CD4-positive, alpha-beta T cell treated with Interleukin-21 for 1 hour (primary cell): ENCODE results near the gene HOXD4.

Experiments used
- DNase-seq: peaks from one replicate; pipeline ENCODE4 v3.0.0-alpha.2; 2020

The HOXD4 gene

DNA sequence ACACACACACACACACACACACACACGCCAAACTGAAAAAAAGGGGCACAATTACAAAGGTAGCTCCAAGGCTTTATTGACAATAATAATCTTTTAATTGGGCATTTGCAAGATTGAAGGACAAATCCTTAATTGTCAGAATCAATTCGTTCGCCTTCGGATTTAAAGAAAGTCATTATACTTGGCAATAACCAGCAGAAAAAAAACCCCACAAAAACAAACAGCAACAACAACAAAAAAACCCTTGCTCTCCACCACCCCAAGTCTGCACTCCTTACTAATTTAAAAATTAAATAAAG lies 23.6 kb upstream of the HOXD4 start:
- DNase-seq, result no peak

DNA sequence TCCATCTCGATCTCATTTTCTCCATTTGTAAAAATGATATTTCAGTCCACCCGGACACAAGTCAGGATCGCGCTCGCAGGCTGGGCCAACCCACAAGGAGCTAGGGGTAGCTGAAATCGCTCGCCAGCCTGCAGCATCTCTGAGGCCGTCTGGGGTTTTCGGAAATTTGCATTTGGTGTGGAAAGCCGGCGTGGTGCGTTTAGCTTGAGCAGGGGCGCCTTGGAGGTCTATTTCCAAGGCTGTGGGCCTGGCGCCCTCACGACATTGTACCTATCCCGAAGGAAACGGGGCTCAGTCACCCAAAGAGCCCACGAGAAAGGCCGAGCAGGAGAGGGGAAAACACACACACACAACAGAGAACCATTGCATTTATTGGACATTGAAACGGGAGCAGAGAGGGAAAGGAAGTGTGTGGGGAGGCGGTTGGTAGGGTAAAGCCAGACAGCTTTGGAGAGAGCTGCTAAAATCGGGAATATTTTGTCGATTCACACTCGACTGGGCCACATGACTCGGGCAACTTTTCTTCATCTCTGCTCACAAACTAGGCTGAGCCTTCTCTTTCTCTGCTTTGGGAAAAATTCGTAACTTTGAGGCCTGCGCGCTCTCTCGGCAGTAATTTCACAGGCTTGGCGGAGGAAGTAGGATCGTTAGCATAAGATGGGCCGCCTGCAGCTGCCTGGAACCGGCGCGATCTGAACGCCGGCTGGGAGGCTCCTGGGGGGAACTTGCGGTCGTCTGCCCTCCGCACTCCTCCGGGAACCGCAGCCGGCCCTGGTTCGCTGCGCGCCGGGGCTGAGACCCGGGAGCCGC lies 23.0 kb upstream of the HOXD4 start:
- no peak for DNase-seq

DNA sequence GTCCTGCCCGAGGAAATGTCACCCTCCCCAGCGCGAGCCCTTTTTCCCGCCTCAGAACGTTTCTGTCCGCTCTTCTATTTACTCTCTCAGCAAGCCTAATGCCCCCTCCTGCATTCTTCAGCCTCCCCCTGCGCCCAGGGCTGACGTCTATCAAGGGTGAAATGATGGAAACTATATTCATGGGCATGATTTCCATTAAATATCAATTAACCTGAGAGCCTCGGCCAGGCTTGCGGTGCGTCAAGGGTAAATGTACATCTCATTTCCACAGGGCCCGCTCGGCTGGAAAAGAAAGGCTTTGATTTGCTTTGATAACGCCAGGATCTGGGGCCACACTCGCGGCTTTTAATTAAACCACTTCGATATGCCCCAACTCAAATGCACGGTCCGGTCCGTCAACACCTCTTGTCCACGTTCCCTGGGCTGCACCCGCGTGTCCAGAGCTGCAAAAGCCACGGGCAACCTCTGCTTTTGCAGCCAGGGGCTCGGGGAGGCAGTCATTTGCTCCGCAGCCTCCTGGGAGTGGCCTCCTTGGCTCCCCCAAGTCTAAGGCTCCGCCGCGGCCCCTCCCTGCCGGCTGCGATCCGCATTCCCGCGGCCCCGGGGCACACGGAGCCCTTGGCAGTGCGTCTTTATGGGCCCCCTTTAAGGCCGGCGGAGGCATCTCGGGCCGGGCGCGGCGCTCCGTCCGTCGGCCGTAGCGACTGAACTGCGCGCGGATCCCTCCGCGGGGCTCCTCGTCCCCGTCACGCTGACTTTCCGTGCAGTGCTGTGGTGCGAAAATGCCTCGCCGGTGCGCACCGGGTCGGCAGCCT lies 22.2 kb upstream of the HOXD4 start, which contains the start of gene HOXD8:
TSS of gene HOXD8 (plus strand) at position 724 of the 815 bp plus-strand sequence. CDS start 662 bp downstream, outside the sequence.
- no peak for DNase-seq

DNA sequence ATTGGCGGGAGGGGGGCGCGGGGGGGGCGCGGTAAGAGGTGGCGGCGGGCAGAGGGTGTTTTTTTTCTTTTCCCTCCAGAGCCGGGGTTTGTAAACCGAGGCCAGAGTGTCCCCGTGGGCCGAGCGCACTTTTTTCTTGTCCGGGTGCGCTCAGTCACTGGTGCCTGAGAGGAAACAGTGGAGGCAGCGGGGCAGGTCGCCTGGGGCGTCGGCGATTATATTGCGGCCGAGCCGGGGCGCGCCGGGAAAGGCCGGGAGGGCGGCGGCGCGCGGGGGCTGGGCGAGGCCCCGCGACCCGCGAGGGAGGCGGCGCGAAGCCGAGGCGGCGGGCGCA lies 21.6 kb upstream of the HOXD4 start:
- no peak for DNase-seq

DNA sequence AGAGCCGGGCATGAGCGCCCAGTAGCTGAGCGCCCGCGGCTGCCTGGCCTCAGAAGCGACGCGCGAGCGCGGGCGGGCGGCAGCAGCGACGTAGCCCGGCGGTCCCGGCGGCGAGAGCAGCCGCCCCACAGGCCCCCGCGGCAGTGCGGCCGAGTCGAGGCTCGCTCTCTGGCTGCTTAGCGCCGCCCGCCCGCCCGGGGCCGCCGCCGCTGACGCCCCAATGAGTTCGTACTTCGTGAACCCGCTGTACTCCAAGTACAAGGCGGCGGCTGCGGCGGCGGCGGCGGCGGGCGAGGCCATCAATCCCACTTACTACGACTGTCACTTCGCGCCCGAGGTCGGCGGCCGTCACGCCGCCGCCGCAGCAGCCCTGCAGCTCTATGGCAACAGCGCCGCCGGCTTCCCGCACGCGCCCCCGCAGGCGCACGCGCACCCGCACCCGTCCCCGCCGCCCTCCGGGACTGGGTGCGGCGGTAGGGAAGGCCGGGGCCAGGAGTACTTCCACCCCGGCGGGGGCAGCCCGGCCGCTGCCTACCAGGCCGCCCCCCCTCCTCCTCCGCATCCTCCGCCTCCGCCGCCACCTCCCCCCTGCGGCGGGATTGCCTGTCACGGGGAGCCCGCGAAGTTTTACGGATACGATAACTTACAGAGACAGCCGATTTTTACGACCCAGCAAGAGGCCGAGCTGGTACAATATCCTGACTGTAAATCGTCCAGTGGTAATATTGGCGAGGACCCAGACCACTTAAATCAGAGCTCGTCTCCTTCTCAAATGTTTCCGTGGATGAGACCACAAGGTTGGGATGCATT lies 21.0 kb upstream of the HOXD4 start:
- no peak for DNase-seq

DNA sequence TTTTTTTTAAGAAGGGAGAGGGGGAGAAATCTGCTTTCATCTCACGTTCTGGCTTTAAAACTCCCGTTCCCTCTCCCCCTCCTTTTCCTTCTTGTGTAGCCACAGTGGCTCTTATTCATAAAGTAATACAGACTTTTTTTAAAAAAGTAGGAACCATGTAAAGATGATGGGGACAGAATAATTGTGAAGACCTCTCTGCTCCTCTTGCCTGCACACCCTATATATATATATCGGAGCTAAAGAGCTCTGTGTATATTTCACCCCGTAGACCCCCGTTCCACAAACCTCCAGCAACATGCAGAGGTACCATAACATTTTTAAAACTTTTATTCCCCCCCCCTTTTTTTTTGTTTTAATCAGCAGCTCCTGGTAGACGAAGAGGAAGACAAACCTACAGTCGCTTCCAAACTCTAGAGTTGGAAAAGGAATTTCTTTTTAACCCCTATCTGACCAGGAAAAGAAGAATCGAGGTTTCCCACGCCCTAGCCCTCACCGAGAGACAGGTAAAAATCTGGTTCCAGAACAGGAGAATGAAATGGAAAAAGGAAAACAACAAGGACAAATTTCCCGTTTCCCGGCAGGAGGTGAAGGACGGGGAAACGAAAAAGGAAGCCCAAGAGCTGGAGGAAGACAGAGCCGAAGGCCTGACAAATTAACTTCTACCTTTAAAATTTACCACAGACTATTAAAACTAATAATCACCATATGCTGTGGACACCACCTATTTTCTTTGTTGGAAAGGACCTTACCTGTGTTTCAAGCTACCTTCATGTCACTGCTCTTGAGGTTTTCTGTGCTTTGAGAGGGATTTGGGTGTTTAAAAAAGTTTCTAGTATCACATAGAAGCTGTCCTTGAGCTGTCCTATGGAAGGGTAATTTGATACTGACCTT lies 20.1 kb upstream of the HOXD4 start:
- DNase-seq, result no peak

DNA sequence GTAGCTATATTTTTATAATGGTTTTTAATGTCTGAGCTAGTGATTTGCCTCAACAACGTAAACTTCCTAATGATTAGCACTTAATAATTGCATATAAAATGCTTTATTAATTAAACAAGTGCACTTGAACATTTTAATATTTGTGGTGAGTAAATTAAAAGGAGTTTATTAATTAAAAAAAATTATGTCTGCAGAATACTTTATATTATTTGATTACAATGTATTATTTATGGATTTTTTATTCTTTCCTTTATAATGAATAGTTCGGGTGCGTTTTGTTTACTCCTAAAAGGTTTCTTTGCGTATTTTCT lies 19.5 kb upstream of the HOXD4 start:
- DNase-seq, result no peak

DNA sequence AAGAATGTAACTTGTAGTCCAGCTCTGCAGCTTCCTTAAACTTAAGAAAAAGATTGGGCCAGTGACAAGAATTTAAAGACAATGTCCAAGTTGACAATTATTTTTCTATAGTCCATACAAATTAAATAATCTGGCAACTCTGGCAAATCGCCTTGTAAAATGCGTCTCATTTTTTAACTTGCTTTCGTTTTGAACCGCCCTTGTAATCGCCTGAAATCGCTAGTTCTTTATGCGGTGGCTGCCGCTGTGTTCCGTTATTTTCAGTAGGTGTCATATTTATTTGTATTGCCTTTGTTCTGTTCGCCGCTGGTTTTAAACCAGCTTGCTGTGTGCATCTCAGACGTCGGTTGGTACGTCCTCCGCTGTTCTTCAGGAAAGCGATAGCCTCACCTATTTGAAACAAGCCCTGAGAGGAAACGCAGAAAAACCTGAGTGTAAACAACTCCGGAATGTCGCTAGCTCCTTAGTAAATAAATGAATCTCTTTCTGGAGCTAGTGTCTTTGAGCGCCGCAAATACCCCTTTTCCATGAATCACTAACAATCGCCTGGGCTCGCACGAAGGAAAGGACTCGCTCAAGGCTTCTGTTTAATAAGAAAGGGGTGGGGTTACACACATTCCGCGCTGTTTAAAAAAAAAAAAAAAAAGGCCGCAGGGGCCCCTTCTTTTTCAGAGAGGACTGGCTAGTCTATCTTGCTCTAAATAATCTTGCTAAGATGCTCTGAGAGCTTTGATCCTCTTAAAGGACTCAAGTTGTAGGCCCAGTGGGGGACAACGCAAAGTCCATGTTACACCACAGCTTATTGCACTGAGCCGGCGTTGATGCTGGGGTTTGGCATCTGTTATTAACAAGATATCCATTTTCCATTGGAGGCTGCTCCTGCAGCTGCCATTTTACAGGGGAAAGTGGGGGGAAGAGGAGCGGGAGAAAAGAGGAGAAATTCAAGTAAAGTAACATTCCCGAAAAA lies 18.9 kb upstream of the HOXD4 start:
- no peak for DNase-seq

DNA sequence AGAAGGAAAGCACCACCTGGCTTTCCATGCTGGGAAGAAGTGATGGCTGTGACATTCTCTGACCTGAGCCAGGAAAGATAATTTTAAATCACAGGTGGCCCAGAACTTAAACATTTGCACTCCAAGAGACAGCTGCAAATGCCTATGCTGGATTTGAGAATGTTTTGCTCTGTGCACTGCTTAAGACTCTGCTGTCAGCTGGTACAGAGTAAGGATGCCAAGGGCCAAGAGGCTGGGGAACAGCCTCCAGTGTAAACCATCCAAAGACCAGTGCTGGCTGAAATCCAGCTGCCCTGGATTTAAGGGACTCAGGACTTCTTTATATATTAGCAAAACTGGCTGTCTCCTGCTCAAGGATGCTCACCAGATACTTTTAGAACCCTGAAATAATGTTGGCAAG lies 18.0 kb upstream of the HOXD4 start:
- DNase-seq, result no peak

DNA sequence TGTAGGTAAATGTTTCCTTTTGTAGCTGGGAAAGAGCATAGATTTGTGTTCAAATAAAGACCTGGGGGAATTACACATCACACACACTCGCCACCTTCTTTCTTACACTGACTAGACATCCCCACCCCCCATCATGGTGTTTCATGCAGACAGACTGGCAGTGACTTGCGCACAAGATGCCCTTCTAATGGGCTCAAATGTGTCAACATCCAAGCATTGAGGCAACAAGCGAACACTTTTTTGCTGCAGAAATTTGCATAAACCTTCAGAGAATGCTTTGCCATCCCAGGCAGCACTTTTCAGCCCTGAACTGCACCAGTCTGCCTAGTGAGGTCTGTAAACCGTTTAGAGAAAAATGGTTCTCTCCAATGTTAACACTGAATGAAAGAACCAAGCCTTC lies 17.3 kb upstream of the HOXD4 start:
- no peak for DNase-seq

DNA sequence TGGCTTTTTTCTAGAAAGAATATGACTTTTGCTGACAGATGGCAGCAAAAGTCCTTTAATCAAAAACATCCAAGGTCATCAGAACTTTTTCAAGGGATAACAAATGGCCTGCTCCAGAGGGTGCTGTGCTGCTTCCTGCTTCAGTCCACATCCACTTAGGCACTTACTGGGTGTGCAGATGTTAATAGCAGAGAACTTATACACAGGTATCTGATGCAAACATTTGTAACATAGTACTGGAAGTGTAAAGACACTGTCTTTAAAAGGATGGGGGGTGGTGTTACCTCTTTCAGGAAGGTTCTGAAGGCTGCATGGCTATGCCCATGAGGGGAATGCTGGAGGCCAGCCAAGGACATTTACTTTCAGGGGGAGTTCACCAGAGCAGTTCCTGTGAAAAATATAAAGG lies 16.3 kb upstream of the HOXD4 start:
- no peak for DNase-seq

DNA sequence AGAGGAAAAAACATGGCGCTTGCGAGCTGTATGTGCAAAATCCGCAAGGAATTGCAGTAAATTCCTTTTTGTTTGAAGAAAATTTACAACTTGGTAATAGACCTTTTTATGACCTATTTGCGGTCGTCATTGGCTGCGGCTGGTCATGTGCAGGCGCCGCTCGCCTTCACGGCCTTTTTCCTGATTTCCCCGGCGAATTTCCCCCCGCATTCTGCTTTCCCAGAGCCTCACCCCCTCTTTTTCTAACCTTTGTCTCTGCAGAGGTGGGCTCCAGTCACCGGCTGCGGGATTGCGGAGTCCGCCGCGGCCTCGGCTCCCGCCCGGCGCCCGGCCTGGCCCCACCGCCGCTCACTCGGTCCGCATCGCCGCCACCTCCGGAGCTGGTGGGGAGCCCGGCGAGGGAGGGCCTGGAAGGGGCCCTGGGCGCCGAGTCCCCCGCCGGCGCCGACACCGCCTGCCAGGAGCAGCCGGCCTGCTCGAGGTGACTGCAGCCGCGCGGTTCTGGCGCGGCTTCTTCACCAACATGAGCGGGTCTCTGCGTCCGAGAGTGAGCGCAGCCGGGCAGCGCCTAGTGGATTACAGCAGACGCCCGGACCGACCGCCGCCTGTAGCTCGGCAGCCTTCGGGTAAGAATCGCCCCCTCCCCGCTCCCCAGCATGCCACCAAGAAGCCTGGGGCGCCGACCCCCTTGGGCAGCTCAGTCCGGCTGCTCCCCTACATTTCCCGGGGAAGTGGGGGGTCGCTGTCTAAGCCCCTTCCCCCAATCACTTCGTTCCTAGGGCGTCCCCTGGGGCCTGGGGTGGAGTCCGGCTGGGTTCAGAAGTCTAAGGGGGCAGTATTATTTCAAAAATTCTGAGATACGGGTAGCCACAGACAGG lies 14.7 kb upstream of the HOXD4 start:
- DNase-seq, result no peak

DNA sequence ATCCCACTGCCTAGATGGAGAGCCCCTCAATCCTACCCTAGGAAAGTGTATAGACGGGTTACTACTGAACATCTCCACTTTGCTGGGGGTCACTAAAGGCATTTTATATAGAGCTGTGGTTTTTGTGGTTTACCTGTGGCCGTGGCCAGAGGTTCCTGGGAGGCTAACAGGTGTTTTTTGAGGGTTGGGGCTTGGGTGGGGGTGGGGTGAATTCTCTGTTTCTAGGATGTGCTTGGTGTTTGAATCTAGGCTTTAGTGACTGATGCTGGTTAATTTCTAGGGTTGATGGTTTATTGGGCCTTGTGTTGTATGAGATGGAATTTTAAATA lies 14.1 kb upstream of the HOXD4 start:
- DNase-seq, result no peak

DNA sequence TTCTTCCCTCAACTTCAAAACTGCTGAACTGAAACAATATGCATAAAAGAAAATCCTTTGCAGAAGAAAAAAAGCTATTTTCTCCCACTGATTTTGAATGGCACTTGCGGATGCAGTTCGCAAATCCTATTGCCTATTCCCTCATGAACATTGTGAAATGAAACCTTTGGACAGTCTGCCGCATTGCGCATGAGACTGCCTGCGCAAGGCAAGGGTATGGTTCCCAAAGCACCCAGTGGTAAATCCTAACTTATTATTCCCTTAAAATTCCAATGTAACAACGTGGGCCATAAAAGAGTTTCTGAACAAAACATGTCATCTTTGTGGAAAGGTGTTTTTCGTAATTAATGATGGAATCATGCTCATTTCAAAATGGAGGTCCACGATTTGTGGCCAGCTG lies 13.4 kb upstream of the HOXD4 start:
- no peak for DNase-seq

DNA sequence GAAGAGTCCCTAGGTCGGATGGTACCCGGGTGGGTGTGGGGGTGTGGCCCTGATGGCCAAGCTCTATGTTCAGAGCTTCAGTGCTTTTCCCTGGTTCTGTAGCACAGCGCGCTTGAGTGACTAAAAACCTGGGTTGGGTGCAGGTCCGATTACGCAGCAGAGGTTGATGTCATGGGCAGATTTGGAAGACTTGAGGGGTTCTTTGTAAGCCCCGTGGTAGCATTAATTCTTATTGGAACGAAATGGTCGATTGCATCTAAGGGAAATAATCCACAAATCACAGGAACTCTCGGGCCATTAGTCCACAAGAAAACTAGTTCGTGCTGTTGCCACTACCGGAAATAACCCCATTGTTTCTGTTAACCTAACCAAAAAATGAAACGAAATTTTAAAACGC lies 12.8 kb upstream of the HOXD4 start:
- no peak for DNase-seq

DNA sequence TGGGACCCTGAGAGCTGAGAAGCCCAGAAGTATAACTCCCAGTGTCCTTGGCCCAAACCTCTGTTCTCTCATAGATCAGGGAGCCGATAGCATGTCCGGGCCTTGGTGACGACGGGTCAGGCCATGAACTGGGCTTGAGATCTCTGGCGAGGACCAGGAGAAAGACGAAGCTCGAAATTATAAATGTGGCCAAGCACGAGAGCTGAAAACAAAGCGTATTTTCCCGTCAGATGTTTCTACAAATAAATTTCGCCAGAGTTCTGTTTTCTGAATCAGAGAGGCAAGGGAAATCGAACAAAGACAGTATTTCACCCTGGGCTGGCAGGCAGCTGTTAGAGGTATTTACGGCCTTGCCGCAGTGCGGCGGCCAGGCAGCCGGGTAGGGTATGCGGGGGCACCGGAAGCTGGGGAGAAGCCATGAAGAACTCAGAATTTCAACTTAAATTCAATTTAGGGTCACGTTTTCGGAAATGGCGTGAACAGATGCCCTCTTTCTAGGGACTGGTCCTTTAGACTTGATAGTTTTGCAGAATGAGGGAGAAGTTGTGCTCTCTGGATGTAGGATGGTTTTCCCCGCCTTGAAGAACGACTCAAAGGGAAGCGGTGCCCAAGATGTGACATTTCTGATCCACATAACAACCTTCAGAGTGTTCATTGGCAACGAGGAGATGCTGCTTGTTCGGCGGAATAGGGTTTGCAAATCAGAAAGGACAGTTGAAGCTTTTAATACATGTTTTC lies 12.3 kb upstream of the HOXD4 start:
- no peak for DNase-seq

DNA sequence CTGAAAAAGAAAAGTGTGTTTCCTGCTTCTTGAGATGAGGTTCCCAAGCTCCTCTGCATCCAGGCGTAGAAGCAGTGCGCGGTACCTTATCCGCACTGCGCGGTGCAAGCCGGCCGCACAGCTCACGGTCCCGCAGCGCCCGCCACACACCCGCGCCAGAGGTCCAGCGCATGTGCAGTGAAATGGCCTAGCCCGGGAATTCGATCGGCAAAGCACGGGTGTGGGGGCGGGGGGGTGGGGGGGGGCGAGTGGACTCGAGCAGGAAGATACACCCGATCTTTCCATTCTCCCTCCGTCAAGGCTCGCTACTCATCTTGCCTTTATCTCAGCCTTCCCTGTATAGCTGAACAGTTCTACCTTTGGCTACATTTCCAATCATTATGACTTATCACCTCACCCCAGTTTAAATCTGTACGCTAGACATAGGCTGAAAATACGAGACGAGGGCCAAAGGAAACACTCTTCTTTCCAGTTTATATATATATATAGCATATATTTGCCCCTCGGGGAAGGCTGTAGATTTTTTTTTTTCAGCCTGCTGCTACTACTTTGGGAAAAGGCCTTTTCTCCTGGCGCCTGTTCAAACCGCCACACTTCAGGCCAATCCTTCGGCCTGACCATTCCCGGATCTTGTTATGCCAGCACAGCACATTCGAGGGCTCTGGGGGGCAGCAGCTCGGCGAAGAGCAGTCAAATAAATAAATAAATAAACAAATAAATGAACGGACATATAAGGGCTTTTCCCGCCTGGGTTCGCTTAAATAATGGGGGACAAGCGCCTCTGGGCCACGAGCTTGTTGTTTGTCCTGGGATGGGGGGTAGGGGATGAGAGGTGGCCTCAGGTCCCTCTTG lies 11.5 kb upstream of the HOXD4 start:
- no peak for DNase-seq

DNA sequence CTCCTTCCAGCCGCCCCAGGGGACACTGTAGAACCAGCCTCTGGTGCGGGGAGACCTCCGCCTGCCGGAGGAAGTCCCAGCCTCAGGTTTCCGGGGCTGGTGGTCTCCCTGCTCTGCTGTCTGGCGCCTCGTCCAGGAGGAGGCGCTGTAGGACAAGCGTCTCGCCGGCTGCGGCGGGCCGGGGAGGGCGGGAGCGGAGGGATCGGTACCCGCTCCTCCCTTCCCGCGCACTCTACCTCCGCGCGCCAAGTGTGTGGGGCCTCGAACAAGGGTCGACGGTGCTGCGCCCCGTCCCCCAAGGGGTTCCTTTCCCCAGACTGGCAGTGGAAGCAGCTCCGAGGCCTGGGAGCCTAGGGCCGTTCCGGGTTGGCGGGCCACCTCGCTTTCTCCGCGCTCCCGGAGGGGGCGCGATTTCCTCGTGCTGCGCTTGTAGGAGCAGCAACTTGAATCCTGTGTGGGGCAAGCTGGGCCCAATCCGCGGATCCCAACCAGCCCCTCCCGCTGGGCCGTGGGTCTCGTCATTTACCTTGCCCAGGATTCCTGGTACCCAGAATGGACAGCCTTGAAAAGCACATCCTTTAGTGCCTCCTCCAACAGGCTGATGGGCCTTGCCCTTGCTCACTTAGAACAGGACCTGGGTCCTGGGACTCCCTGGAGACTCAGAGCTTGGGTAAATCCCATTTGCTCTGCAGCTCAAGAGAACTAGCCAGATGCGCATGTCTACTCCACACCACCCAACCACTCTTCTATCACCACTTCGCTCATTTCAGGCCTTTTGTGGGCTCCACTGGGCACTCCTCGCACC lies 10.6 kb upstream of the HOXD4 start:
- DNase-seq, result peak; percentile 62
